HTERT RPE-1 (cell line): ENCODE data around the gene PRKD2.
"Not testable (repeated sequence)": the region's sequence is repeated elsewhere in the genome, so short reads cannot be mapped to it uniquely, and the experiment has no call there.

ENCODE experiments used
- in situ Hi-C: fragments of 300-500 bp; cut with MboI; formaldehyde crosslinking; loops from 4 replicates; pipeline ENCODE4 v1.14.3; 2020; ENCODE audit warnings: low sequenced_read_pairs

The PRKD2 gene

DNA sequence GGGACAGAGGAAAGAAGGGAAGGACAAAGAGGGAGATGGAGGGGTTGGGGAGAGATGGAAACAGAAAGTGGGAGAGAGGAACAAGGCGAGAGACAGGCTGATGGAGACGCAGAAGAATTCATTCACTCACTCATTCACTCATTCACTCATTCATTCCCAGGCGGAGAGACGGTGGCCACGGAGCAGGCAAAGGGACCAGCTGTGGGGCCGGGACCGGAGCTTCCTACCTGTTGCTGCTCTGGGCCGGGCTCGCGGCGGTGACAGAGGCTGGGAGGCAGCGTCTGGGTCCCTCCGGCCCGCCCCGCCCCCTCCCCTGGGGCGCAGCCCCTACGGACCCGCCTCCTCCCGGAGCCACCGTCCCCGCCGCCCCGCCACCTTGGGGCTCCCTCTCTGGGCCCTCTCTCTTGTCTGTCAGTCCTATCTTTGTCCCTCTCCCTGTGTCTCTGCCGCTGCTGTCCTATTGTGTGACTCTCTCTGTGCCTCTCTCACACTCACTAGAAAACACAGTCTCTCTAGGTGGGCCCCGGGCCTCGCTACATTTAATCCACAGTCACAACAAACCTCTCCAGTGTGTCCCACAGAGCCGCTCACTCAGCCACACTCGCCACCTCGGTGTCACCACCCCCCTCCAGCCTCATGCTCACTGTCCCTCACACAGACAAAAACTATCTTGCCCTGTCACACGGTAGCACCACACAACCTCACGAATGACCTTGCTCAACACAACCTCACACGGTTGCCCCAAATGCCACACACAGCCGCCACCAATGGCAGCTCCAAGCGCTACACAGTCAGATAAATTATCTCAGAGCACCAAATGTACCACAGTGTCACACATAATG is 80.8 kb downstream of the PRKD2 start, which contains the start of gene GNG8:
Gene GNG8 (minus strand): TSS at position 283 of the 842 bp plus-strand sequence. CDS start 1,520 bp downstream, outside the sequence.
- in situ Hi-C loops: no loop called here

DNA sequence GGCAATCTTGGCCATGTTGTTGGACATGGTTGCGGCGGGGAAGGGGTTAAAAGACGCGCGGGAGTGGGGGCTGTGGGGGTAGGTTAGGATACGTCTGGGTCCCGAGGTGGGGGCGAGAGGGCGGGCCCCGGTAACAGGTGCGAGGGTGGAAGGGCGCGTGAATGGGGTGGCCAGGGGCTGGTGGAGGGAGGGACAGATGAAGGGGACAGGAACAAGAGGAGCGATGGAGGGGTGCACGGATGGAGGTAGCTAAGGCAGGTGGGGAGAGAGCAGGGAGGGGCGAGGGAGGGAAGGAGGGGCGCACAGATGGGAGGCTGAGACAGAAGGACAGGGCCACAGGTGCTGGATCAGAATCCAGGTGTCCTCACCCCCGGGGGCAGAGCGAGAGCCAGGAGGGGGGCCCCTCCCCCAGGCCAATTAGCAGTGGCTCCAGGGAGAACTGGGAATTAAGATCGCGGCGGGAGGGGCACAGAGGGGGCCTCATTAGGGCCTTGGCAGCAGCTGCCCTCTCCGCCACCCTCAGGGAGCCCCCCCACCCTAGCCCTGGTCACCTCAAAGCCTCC is 82.2 kb downstream of the PRKD2 start:
- in situ Hi-C loops: no loop called here

GRCh38 chr19:46634045-46634655 is 82.8 kb downstream of the PRKD2 start:
- in situ Hi-C loops: no loop called here

DNA sequence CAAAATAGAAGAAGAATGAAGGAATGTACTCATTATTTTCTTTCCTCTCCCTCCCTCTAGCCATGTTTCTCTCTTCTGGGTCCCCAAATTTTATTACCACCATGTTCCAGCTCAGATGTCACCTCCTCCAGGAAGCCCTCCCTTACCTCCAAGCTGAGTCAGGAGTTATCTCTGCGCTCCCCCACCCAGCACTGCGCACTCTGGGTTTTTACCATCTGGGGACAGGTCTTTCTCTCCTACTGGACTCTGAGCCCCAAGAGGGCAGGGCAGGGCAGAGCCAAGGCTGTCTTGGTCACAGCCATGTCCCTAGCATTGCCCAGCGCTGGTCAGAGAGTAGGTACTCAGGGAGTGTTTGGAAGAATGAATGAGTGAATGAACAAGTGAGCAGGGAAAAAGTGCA is 83.8 kb downstream of the PRKD2 start:
- in situ Hi-C loops: no loop called here

GRCh38 chr19:46631481-46631880 is 85.4 kb downstream of the PRKD2 start:
- in situ Hi-C loops: no loop called here

DNA sequence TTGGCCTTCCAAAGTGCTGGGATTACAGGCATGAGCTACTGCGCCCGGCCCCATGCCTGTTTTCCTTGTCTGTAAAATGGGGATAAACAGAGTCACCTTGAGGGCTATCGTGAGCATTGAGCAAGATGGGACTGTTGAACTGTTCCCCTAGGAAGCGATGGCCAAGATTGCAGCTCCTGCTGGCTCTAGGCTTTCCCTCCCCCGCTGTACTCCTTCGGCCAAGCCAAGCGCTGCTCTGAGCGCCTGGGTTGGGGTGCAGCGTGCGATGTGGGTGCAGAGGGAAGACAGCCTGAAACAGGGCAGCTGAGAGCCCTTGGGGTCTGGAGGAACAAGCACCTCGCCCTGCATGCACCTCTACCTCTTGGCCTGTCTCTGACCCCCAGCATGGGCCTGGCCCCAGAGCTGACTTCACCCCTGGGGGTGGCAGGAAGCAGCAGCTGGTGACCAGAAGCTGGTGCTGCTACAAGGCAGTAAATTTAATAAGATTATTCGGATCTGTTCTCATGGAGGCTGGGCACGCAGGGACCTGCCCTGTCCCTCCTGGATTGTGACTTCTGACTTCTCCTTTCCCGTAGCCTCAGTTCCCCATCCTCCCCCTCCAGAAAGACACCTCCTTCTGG is 86.2 kb downstream of the PRKD2 start:
- in situ Hi-C loops: no loop called here

- in situ Hi-C loops: no loop called here
Measured at GRCh38 chr19:46629546-46630025, 87.3 kb downstream of the PRKD2 start.

GRCh38 chr19:46628970-46629369 is 87.9 kb downstream of the PRKD2 start:
- in situ Hi-C loops: not testable (repeated sequence)

DNA sequence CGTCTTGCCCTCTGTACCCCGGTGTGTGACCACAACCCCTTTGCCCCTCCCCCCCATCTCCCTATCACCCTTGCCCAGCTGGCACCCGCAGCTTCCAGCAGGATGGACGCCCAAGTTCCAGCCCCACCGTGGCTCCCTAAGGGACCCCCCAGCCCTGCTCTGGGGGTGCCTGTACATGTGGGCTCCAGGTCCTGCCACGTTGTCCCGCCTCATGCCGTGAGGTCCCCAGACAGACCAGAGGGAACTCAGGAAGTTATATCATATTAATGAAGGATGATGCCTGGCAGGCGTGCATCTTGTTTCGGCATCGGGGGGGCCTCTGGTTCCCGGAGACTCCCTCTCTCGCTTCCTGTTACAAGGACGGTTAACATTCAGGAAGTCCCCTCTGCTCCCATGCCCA is 90.5 kb downstream of the PRKD2 start:
- in situ Hi-C loops: no loop called here

DNA sequence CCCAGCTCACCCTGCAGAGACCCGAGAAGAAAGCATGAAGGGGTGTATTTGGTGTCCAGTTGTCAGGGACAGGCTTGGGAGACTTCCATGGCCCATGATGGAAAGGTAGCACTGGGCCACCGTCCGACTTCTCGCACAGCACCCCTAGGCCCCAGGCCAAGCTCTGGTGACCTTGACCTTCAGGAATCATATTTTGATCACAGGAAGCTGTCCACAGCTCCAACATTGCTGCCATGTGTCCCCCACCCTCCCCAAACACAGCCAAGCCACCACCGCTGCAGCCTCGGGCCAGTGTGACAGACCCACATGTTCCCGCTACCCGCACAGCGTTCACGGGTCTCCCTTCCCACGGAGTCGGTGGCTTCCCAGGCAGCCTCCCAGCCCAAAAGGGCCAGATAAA is 91.2 kb downstream of the PRKD2 start:
- in situ Hi-C loops: no loop called here

DNA sequence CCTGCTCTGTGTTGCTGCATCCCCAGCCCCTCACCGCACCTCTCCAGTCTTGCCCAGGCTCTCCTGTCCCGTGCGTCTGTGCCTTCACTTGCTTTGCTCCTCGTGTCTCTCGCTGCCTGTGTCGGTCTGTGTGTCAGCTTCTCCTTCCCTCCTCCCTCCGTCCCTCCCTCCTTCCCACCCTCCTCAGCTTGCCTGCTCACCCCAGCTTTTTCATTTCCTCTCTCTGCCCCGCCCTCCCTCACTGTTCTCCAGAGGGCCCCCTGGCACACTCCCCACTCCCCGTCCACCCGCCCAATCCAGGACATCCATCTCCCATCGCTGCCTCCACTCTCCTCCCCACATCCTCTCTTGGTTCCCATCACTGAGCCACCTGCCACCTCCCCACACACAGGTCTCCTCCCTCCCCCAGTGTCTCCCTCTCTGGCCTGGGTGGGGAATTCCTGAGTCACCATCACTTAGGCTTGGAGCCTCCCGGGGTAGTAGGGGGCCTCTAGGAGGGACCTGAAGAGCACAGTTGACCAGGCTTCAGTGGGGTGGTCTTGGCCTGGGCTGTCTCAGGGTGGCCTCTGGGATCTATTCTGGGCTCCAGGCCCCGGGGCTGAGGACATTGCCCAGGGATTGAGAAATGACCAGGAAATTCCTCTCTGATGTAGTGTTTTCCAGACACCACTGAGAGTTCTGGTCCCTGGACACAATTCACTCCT is 91.8 kb downstream of the PRKD2 start, which contains the start of gene PTGIR:
Gene PTGIR (minus strand): TSS at position 132 of the 704 bp plus-strand sequence. CDS start 864 bp downstream, outside the sequence.
- in situ Hi-C loops: no loop called here
